ENCODE measurements around the gene ZNF597.

Gene ZNF597

DNA sequence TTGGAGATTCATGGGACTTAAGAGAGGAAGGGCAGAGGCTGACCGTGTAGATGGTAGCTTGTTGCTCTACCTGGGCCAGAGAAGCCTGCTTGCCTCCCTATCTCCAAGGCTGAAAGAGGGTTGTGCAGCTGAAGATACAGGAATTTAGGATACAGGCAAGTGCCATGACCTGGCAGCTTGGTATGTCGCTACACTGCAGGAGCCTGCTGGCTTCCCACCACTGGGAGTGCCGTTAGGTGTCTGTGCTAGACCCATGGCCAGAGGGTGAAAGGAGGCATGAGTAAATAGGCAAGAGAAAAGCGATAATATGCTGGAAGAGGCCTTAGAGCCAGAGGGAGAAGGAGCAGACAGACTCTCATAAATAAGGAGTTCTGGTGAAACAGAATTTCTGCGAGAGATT is 10.8 kb upstream of the ZNF597 start:
- DNase-seq: no peak

- no peak for DNase-seq
Observed at GRCh38 chr16:3444032-3444388, 706 bp upstream of the ZNF597 start.

DNA sequence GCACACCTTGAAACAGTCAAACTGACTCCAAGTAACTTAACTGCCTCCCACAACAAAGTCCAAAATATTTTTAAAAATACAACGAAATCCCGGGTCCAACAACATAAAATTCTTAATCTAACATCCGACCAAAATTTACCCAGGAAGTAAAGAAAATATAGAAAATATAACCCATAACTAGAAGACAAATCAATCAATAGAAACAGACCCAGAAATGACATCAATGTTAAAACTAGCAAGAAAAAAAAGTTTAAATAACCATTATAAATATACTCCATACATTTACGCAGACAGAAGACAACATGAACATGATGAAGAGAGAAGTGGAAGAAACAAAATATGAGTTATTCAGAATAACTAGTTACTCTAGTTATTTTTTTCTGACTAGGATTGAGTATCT is 3.7 kb downstream of the ZNF597 start:
- no peak for DNase-seq

DNA sequence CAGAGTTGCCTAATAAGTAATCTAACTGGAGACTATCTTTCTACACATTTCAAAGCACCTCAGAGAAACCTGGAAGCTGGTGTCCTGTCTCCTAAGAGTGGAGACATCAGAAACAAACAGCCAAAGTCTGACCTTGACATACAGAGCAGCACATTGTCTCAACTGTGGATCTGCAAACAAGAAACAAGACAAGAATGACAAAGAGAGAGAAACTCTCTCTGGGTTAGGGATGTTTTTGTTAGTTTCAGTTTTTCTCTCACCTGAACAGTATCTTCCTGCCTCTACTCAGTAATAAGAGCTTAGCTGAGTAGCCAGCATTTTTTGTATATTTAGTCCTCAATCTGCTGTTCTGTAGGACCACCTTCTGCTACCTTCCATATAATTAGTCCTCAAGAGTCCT is 8.9 kb downstream of the ZNF597 start:
- no peak for DNase-seq

- DNase-seq: no peak
Observed at GRCh38 chr16:3431779-3432219, 11.5 kb downstream of the ZNF597 start.

- DNase-seq: no peak
Observed at GRCh38 chr16:3413730-3414379, 29.4 kb downstream of the ZNF597 start.

DNA sequence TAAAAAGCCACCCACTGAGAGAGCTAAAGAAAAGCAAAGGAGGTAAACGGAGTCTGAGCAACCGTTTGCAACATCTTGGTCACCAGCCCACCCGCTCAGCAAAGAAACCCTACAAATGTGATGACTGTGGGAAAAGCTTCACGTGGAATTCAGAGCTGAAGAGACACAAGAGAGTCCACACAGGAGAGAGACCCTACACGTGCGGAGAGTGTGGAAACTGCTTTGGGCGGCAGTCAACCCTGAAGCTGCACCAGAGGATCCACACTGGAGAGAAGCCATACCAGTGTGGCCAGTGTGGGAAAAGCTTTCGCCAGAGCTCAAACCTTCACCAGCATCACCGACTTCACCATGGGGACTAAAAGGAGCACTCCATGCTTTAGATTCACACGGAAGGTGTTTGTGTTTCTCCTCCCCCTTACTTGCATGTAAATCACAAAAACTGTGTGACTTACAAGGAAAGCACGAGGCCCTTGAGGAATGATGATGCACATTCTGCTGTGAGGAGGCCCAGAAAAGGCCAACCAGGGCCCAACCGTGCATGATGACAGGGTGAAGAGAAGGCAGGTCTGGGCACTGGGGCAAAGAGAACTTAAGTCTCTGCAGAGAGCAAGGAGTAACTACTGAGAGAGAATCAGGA is 34.6 kb downstream of the ZNF597 start:
- no peak for DNase-seq

GRCh38 chr16:3401719-3402397 is 41.4 kb downstream of the ZNF597 start:
- no peak for DNase-seq

DNA sequence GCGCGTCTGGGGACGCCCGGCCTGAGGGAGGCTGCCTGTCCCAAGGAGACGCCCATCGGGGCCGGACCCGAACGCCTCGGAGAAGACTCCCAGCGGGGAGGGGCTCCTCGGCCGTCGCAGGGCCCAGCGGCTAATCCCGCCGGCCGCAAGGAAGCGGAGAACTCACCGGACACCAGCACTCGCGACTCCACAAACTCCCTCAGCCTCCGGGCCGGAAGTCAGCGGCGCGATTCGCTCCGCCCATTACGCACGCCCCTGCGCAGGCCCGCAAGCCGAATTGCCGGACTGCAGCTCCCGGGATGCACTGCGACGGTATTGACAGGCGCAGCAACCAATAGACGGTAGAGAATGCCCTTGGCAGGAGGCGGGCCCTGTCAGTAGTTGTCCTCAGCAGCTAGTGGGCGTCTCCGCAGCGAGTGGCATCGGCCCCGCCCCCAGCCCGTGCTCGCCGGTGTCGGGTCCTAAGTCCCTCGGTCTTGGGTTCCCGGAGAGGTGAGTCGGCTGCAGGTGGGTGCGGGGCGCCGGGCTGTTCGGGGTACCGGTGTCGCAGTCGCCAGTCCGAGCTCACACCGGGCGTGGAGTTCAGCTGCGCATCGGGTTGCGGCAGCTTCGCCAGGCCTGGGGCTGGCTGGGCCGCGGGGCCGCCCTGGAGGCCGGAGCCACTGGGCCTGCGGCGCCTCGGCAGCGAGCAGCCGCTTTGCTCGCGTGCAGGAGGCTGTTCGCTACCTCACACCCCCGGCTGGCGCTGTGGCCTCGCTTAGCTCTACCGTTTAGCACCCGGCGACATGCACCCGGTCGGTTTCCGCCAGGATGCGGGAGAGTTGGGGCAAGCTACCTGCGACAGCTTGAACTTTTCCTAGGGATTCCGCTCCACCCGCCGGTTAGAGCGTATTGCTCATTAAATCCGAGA is 42.3 kb downstream of the ZNF597 start, which contains the start of the genes ZNF174 and ZSCAN32:
TSS of gene ZNF174 (plus strand) at position 437 of the 910 bp plus-strand sequence. CDS start 790 bp downstream, outside the sequence.
TSS of gene ZSCAN32 (minus strand) at position 226 of the 910 bp plus-strand sequence. CDS start 3,447 bp downstream, outside the sequence.
- DNase-seq: peak; percentile 94

DNA sequence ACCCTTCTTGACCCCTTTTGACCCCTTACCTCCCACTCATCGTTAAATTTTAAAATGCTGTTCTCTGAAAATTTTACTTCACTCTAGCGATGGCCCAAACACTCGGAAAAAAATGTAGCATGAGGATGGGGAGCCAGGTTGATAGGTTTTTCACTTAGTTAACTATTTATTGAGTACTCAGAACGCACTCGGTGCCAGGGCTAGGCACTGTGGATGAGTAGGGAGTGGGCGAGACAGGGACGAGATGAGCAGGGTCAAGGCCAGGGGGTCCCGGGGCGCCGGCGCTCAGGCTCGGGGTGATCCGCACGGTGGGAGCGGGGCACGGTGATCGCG is 42.9 kb downstream of the ZNF597 start:
- no peak for DNase-seq

DNA sequence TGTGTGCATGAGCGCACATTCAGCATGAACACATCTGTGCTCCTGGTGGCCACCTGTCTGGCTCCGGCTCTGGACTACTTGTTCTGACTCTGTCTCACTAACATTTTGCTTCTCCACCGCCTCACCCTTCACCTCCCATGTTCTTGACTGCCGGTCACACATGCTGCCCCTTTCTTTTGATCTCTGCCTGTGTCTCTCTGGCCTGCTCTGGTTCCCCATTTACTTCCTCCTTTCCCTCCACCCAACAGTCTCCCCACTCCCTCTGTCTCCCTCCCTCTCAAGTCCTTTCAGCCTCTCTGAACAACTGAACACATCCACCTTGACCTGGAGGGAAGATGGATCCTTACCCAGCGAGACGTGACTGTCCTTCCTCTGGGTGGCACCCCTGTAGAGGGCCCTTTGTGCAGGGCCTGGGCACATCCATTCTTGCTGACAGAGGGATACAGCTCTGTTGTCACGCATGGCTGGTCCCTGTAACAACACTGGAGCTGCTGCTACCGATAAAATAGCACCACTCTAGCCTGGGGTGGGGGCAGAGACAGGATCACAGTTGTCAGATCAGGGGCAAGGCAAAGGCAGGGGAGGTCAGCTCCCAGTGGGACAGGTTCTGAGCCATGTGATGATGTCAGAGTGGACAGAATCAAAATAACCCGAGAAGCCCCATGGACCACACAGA is 53.5 kb downstream of the ZNF597 start:
- no peak for DNase-seq

DNA sequence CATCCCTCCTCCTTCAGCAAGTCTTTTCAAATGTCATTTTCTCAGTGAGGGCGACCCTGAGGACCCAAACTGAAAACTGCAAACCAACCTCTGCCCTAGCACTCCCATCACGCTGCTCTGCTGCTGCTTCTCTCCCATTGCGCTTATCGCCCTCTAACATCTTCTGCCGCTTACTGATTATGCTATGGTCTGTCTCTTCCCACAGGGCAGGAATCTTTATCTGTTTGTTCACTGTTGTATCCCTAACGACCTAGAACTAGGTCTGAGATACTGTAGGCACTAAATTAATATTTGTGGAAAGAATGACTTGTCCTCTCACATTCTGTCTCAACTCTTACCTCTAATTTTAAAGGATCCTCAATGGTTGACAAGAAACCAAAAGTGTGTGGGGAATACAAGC is 55.0 kb downstream of the ZNF597 start:
- no peak for DNase-seq

DNA sequence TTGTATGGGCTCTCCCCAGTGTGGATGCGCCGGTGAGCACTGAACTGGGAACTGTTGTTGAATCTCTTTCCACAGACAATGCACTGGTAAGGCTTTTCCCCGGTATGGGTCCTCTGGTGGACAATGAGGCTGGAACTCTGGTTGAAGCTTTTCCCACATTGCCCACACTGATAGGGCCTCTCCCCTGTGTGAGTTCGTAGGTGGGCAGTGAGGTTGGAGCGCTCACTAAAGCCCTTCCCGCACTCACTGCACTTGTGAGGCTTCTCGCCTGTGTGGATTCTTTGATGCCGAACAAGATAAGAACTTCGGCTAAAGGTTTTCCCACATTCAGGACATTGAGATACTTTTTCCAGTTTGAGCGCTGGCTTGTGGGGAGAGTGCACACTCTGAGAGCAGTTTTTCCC is 60.3 kb downstream of the ZNF597 start:
- DNase-seq: no peak
